Embryonic facial prominence (tissue), 1 donor: Measurements from ENCODE around the gene CISD2.
A peak's percentile ranks its signal among the peaks of the same experiment; 100 is the strongest.
"Not testable (repeated sequence)": the region's sequence is repeated elsewhere in the genome, so short reads cannot be mapped to it uniquely, and the experiment has no call there.

Experiments
- DNase-seq: peaks from one replicate; pipeline ENCODE4 v3.0.0-alpha.2; 2016; ENCODE audit errors: extremely low spot score

Gene CISD2

DNA sequence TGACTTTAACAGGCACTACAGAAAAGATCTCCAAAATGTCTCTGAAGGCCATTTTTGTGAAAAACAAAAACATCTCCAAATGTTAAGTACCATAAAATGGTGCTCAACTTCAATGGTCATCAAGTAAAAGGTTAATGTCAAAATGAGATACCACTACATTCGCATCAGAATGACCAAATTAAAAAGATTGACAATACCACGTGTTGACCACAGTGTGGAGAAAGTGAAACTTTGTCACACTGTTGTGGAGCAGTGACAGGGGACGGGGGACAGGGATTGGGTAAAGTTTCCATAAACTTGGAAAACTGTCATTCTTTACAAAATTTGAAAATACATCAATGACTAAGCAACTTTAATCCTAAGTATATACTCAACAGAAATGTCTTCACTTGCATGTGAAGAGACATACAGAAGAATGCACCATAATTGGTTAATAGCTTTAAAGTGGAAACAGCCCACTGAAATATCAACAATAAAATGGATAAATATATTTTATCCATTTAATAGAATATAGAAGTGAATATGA, 19.1 kb upstream of the CISD2 start:
- no peak for DNase-seq

DNA sequence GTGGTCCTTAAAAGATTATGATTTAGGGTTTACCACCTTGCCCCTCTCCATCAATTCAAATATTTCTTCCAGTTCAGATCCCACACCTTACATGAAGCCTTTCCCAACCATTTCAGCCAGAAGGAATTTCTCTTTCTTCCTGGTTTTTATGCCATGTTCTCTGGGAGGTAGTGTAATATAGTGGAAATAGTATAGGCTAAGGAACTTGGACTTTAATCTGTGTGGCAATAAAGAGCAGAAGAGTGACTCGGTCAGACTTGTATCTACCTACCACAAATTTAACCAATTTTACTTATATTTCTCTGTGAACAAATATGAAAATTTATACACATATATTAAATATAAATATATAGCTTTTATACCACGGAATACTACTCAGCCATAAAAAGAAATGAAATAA, 18.4 kb upstream of the CISD2 start:
- DNase-seq: no peak

GRCh38 chr4:102858828-102859464, 9.8 kb upstream of the CISD2 start:
- DNase-seq: no peak

DNA sequence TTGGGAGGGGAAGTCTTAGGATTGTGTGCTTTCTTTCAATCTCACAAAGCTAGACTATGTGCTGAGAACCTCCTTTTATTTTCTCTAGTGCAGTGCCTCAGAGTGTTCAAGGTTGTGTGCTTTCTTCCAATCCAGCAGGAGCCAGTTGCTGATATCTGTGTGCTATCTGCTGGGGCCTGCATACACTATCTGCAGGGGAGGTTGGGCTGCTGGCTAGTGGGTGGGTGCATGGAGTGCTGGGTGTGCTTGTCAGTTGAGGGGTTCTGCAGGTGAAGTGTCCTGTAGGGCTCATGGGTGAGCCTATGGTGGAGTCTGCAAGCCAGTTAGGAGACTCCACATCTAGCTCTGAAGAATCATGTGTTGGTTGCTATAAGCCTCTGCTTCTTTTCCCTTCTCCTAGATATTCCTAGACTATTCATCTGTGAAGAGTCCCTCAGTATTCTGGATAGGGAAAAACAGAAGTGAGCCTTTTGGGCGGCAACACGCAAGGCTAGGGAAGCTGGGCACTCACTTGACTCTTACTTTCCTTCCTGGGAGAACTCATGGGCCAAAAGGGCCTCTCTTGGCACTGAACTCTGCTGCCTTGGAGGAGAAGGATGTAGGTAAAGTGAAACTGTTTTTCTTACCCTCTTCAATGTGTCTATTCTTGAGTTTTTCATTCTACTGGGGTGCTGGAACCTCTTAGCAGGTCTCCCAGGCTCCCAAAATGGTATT, 8.0 kb upstream of the CISD2 start:
- no peak for DNase-seq

DNA sequence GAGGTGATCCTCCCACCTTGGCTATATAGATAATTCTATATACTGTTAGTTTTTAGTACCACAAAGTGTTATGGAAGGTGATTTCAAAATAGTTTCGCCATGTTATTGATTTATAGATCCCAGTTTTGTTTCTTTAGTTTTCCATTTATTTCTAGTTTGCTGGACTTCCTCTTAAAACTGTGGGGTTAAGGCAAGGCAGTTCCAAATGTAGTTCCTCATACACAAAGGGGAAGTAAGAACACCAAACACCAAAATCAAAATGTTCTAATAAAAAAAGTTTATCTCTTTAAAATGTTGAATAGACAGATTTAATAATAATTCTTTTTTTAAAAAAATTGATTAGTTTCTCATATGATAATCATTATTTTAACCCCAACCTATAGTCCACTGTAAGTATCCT, 6.8 kb upstream of the CISD2 start:
- DNase-seq: no peak

DNA sequence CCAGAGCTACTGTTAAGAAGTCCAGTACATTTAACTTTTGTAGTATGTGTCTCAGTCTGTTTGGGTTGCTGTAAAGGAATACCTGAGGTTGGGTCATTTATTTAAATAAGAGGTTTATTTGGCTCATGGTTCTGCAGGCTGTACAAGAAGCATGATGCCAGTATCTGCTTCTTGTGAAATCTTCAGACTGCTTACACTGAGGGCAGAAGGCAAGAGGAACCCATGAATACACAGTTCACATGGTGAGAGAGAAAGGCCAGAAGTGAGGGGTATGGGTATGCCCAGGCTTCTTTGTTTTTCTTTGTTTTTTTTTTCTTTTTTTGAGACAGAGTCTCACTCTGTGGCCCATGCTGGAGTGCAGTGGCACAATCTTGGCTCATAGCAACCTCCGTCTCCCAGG, 6.0 kb upstream of the CISD2 start:
- DNase-seq: no peak

DNA sequence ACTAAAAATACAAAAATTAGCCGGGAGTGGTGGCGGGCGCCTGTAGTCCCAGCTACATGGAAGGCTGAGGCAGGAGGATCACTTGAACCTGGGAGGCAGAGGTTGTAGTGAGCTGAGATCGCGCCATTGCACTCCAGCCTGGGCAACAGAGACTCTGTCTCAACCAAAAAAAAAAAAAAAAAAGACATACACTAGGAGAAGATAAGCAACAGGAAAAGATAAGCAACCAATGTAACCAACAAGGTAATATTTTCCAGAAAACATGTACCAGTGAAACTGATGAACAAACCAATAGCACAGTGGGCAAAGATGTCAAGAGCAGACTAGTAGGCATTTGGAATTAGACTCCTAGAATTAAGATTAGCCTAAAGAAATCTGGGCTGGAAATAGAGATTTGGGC, 3.5 kb upstream of the CISD2 start:
- DNase-seq: not testable (repeated sequence)

DNA sequence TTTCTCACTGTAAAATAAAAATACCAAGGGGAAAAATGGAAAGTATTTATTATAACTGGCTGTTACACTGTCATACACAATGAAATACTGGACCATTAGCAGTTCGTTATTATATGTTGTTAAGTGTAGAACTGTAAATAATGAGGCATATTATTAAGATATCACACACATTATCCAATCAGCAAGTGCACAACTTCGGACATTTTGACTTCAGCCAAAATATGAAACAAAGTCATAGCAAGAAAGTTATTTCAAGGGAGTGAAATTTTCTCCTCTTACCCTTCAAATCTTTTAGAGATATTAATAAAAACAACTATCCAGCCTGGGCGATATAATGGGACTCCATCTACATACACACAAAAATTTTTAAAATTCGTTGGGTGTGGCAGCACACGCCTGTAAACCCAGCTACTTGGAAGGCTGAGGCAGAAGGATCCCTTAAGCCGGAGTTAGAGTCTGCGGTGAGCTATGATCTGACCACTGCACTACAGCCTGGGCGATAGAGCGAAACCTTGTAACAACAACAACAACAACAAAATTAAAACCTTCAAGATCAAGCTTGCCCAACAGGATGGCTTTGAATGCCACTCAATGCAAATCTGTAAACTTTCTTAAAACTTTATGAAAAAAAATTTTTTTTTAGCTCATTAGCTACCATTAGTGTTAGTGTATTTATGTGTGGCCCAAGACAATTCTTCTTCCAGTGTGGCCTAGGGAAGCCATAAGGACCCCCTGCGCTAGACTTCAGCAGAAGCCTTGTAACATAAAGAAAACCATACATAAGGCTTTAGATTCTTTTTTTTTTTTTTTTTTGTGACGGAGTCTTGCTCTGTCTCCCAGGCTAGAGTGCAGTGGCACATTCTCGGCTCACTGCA, 1.3 kb upstream of the CISD2 start:
- no peak for DNase-seq

DNA sequence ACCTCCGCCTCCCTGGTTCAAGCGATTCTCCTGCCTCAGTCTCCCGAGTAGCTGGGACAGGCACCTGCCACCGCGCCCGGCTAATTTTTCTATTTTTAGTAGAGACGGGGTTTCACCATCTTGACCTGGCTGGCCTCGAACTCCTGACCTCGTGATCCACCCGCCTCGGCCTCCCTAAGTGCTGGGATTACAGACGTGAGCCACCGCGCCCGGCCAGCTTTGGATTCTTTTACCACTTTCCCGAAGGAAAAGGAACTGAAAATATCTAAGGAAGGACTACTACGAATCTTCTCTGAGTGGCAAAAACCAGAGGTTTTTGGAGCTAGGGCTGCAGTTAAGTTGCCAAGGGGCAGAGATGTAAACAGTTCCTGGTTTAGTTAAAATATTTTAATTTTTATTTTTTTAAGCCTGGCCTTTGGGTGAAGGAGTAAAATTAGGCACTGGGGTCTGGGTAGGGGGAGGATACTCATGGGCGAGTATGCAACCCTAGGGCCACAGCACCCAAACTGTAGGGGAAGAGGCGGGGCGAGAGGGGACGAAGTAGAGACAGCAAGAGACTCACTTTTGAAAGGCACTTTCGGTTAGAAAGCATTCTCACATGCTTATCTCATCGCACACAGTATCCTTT, 525 bp upstream of the CISD2 start:
- peak; percentile 6 for DNase-seq

GRCh38 chr4:102869569-102870197, 891 bp downstream of the CISD2 start:
- DNase-seq: no peak

- no peak for DNase-seq
These were observed 3.0 kb downstream of the CISD2 start for GRCh38 chr4:102871772-102872171.

DNA sequence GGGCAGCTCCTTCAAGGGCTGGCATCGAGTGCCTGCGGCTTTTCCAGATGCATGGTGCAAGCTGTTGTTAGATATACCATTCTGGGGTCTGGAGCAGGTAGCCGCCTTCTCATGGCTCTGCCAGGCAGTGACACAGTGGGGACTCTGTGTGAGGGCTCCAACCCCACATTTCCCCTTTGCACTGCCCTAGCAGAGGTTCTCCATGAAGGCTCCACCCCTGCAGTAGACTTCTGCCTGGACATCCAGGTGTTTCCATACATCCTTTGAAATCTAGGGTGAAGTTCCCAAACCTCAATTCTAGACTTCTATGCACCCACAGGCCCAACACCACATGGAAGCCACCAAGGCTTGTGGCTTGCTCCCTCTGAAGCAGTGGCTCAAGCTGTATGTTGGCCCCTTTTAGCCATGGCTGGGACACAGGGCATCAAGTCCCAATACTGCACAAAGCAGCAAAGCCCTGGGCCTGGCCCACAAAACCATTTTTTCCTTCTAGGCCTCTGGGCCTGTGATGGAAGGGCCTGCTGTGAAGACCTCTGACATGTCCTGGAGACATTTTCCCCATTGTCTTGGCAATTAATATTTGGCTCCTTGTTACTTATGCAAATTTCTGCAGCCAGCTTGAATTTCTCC, 8.8 kb downstream of the CISD2 start:
- DNase-seq: not testable (repeated sequence)

DNA sequence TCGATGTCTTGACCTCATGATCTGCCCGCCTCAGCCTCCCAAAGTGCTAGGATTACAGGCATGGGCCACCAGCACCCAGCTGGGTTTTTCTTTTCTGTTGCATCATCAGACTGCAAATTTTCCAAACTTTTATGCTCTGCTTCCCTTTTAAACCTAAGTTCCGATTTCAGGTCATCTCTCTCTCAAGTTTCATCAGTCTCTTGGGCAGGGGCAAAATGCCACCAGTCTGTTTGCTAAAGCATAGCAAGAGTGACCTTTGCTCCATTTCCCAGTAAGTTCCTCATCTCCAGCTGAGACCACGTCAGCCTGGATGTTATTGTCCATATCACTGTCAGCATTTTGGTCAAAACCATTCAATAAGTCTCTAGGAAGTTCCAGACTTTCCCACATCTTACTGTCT, 9.6 kb downstream of the CISD2 start:
- not testable (repeated sequence) for DNase-seq

DNA sequence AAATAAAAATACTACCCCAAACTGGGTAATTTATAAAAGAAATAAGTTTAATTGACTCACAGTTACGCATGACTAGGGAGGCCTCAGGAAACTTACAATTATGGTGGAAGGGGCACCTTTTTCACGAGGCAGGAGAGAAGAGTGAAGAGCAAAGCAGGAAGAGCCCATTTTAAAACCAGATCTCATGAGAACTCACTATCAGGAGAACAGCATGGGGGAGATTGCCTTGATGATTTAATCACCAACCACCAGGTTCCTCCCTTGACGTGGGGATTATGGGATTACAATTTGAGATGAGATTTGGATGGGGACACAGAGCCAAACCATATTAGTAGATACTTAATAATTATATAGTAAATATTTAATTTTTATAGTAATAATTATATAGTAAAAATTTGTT, 10.1 kb downstream of the CISD2 start:
- DNase-seq: no peak

GRCh38 chr4:102881343-102881742, 12.6 kb downstream of the CISD2 start:
- DNase-seq: no peak

GRCh38 chr4:102883278-102883677, 14.5 kb downstream of the CISD2 start:
- DNase-seq: no peak

- not testable (repeated sequence) for DNase-seq
These were observed 19.8 kb downstream of the CISD2 start for GRCh38 chr4:102888570-102888969.

GRCh38 chr4:102889866-102890265, 21.1 kb downstream of the CISD2 start:
- not testable (repeated sequence) for DNase-seq

DNA sequence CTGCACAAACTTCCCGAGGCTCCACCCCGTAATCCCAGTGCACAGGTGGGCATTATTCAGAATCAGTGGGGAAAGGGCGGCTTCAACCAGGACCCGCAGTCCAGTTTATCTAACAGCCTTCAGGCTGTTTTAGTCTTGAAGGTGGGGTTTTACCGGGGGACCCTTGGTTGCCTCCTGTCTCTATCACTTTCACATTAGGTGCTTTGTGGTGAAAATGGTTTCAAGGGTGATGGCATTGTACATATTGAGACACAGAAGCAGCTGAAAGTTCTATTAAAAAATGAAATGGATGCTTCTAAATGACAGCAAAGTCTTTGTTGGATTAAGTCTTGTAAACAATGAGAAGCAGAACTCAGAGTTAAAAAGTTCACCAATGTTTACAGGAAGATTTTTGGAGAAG, 27.8 kb downstream of the CISD2 start:
- DNase-seq: not testable (repeated sequence)

DNA sequence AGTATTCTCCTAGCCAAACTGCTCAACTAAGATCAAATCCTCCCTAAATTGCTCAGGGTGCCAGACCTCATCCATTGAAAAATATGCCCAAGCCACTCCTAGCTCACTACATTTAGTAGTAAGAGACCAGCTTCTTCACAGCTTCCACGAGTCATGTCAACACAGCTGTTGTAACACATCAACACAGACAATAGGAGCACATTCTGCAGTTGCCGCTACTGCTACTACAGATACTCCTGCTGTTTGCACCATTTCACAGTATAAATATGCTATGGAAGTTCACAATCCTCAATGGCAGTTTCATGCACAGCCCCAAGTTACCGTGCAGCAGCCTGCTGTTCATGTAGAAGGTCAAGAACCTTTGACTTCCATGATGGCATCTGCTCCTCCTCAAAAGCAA, 28.8 kb downstream of the CISD2 start:
- DNase-seq: not testable (repeated sequence)

- DNase-seq: no peak
These were observed 33.0 kb downstream of the CISD2 start for GRCh38 chr4:102901804-102902203.
